Stimulated activated CD4-positive, alpha-beta T cell treated with anti-CD3 and anti-CD28 coated beads, Interleukin-12 subunit alpha, Interleukin-12 subunit beta, amount 100 ng/mL, for 24 hours (primary cell): ENCODE measurements around the gene SINHCAF.

Source experiments
- DNase-seq, 2 experiments: peaks; one replicate each; pipeline ENCODE4 v3.0.0-alpha.2; 2020; ENCODE audit warnings: low read depth in 2 of 2

SINHCAF gene

GRCh38 chr12:31331242-31331641, 5.3 kb upstream of the SINHCAF start:
- DNase-seq: no peak

GRCh38 chr12:31326736-31327659, 1.0 kb upstream of the SINHCAF start:
- DNase-seq: no peak

- DNase-seq: peak in 1 of 2 experiments; percentile 18
These were observed 450 bp downstream of the SINHCAF start for GRCh38 chr12:31325524-31325875.

- DNase-seq: peak; percentile 20 to 29
These were observed 966 bp downstream of the SINHCAF start for GRCh38 chr12:31324845-31325523.

- DNase-seq: peak; percentile 19 to 38
These were observed 1.7 kb downstream of the SINHCAF start for GRCh38 chr12:31324116-31324844.

GRCh38 chr12:31323391-31324115, 2.4 kb downstream of the SINHCAF start:
- DNase-seq: peak; percentile 29 to 44

GRCh38 chr12:31322801-31323207, 3.1 kb downstream of the SINHCAF start:
- no peak for DNase-seq

GRCh38 chr12:31321897-31322228, 4.1 kb downstream of the SINHCAF start:
- no peak for DNase-seq

GRCh38 chr12:31321186-31321896, 4.6 kb downstream of the SINHCAF start:
- no peak for DNase-seq

GRCh38 chr12:31318657-31319269, 7.2 kb downstream of the SINHCAF start:
- no peak for DNase-seq

- DNase-seq: no peak
These were observed 8.2 kb downstream of the SINHCAF start for GRCh38 chr12:31317471-31318395.

- DNase-seq: no peak
These were observed 9.1 kb downstream of the SINHCAF start for GRCh38 chr12:31316891-31317290.

- DNase-seq: no peak
These were observed 10.0 kb downstream of the SINHCAF start for GRCh38 chr12:31315784-31316465.

GRCh38 chr12:31315044-31315715, 10.8 kb downstream of the SINHCAF start:
- no peak for DNase-seq

GRCh38 chr12:31312431-31312830, 13.5 kb downstream of the SINHCAF start:
- DNase-seq: no peak

- DNase-seq: no peak
These were observed 14.2 kb downstream of the SINHCAF start for GRCh38 chr12:31311634-31312258.

GRCh38 chr12:31310488-31310887, 15.5 kb downstream of the SINHCAF start:
- no peak for DNase-seq

GRCh38 chr12:31309279-31309678, 16.7 kb downstream of the SINHCAF start:
- no peak for DNase-seq
